Measurements from ENCODE around the gene PRKAG3. TPM values are rescaled to one million over a fixed set of nuclear protein-coding genes. Genes with fewer than 3 reads are reported as not detected.

PRKAG3 gene
- total and polyA plus RNA-seq, 2 donors (not counting 3 experiments of a cell fraction or from before 2014, with no cell fraction given): not detected

DNA sequence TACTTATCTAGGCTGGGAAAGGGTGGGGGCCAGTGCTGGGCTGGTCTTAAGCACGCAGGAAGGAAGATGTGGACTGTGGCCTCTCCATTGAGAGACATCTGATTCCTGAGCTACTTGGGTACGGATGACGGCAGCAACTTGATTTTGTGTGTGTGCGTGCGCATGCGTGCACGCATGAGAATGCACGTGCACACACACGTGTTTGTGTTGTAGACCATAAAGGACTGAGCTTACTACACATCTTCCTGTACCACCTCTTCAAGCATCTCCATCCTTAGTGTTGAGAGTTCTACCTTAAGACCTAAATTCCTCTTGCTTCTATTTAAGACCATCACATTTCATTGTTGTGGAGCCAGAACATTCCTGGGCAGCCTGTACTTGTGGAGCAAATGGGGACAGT lies 37.5 kb upstream of the PRKAG3 start:
- no peak overlapping the region for H3K4me2 ChIP-seq (ENCODE audit: insufficient read depth, low read length)
- no peaks in the 10 kb centered on the region for H3K9me3 ChIP-seq (replicated peaks; ENCODE audit: control insufficient read depth, insufficient read depth, low read length)
- H3K9ac ChIP-seq (replicated peaks; ENCODE audit: extremely low read depth, insufficient read depth, low read length): no peak overlapping the region
- POLR2A ChIA-PET: no interaction called here
- H3K4me3 ChIP-seq (replicated peaks in 1 of 3; ENCODE audit: insufficient read depth in 1 of 3, low read depth in 1 of 3, low read length in 3 of 3): no peak overlapping the region
- intact Hi-C loops (cut with micrococcal nuclease) (no loop called here), dilution Hi-C loops (cut with MboI; ENCODE audit: extremely low pct_ligation_motif_present, low sequenced_read_pairs) (no loop called here)
- FAIRE-seq (no peak), DNase-seq (ENCODE audit: low read depth, low spot score) (no peak)
- TF ChIP-seq JUN (IDR thresholded peaks at IDR 0.05; ENCODE audit: borderline replicate concordance, insufficient read depth, insufficient read length, low read depth) (no peak), MYC (IDR thresholded peaks at IDR 0.05; ENCODE audit: low read depth, low read length) (no peak)
- CTCF ChIA-PET: interaction anchor here (1.0 to 2.2 kb wide), 3 partner anchors 22 to 29 kb away, joined by 3 to 5 read pairs (median 3); no protein-coding TSS in a partner anchor
- H3K36me3 ChIP-seq (ENCODE audit: control insufficient read depth in 2 of 2, extremely low read depth in 1 of 2, insufficient read depth in 2 of 2, low read length in 2 of 2): no peaks in the 10 kb centered on the region
- H2AFZ ChIP-seq (ENCODE audit: low read depth, low read length): no peak overlapping the region
- H3K27ac ChIP-seq (ENCODE audit: insufficient read depth, low read depth, low read length): no peak overlapping the region
- H3K27me3 ChIP-seq (ENCODE audit: control insufficient read depth in 2 of 2, insufficient read depth in 2 of 2, low read length in 2 of 2): peaks cover 62 to 64% of the 10 kb centered on the region in 2 experiments
- H3K9me1 ChIP-seq (replicated peaks; ENCODE audit: control insufficient read depth, extremely low read depth, insufficient read depth, low read length): no peaks in the 10 kb centered on the region
- BruUV-seq (replicated peaks): no TSS peak
- H4K20me1 ChIP-seq (replicated peaks; ENCODE audit: control insufficient read depth, extremely low read depth, insufficient read depth, low read length): no peaks in the 10 kb centered on the region
- no peaks in the 10 kb centered on the region for H3K4me1 ChIP-seq (ENCODE audit: control insufficient read depth, extremely low read depth, insufficient read depth, low read length)
- H3K79me2 ChIP-seq (ENCODE audit: control insufficient read depth, insufficient read depth, low read length): no peaks in the 10 kb centered on the region

DNA sequence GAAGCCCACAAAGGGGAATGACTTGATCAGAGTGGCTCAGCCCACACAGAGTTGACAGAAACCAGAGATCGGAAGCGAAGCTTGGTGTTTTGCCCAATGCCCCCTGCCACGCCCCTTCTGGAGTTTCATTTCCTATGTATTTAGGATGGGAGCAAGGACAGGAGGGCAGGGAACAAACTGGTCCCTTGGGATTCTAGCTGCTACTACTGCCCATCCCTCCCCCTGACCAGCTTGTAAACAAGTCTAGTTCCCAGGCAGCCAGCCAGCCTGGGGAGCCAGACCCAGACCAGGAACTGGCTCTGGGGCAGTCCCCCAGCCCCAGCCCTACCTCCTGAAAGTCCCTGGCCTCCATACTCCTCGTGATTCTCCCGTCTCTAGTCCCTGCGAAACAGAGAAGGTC lies 36.3 kb upstream of the PRKAG3 start:
- H3K9ac ChIP-seq (replicated peaks; ENCODE audit: extremely low read depth, insufficient read depth, low read length): no peak overlapping the region
- no peaks in the 10 kb centered on the region for H3K79me2 ChIP-seq (ENCODE audit: control insufficient read depth, insufficient read depth, low read length)
- no peak overlapping the region for H3K4me2 ChIP-seq (ENCODE audit: insufficient read depth, low read length)
- ChIA-PET CTCF (interaction anchor here (1.4 kb wide), 1 partner anchor 9 kb away, joined by 6 read pairs; no protein-coding TSS in a partner anchor), POLR2A (no interaction called here)
- no peaks in the 10 kb centered on the region for H3K9me1 ChIP-seq (replicated peaks; ENCODE audit: control insufficient read depth, extremely low read depth, insufficient read depth, low read length)
- dilution Hi-C loops (cut with MboI; ENCODE audit: extremely low pct_ligation_motif_present, low sequenced_read_pairs): no loop called here
- peaks cover 50 to 58% of the 10 kb centered on the region in 2 experiments for H3K27me3 ChIP-seq (ENCODE audit: control insufficient read depth in 2 of 2, insufficient read depth in 2 of 2, low read length in 2 of 2)
- no peak for FAIRE-seq
- intact Hi-C loops (cut with micrococcal nuclease): no loop called here
- no peak overlapping the region for H2AFZ ChIP-seq (ENCODE audit: low read depth, low read length)
- H3K9me3 ChIP-seq (replicated peaks; ENCODE audit: control insufficient read depth, insufficient read depth, low read length): no peaks in the 10 kb centered on the region
- TF ChIP-seq GATA2 (IDR thresholded peaks at IDR 0.05; ENCODE audit: insufficient read depth, insufficient read length, low read depth, low read length): no peak
- TF ChIP-seq EZH2 (IDR thresholded peaks at IDR 0.05; ENCODE audit: borderline replicate concordance, low read depth, low read length, severe bottlenecking): no peak
- TF ChIP-seq, protein P1, sequence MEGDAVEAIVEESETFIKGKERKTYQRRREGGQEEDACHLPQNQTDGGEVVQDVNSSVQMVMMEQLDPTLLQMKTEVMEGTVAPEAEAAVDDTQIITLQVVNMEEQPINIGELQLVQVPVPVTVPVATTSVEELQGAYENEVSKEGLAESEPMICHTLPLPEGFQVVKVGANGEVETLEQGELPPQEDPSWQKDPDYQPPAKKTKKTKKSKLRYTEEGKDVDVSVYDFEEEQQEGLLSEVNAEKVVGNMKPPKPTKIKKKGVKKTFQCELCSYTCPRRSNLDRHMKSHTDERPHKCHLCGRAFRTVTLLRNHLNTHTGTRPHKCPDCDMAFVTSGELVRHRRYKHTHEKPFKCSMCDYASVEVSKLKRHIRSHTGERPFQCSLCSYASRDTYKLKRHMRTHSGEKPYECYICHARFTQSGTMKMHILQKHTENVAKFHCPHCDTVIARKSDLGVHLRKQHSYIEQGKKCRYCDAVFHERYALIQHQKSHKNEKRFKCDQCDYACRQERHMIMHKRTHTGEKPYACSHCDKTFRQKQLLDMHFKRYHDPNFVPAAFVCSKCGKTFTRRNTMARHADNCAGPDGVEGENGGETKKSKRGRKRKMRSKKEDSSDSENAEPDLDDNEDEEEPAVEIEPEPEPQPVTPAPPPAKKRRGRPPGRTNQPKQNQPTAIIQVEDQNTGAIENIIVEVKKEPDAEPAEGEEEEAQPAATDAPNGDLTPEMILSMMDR (IDR thresholded peaks at IDR 0.05; ENCODE audit: extremely low read depth in 1 of 2, insufficient read depth in 1 of 2, low read depth in 1 of 2, low read length in 2 of 2): no peak
- TF ChIP-seq POLR2A (IDR thresholded peaks at IDR 0.05; ENCODE audit: low read depth, low read length): no peak
- TF ChIP-seq, protein P2, sequence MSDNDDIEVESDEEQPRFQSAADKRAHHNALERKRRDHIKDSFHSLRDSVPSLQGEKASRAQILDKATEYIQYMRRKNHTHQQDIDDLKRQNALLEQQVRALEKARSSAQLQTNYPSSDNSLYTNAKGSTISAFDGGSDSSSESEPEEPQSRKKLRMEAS (IDR thresholded peaks at IDR 0.05; ENCODE audit: insufficient read depth, insufficient read length): no peak
- no peak for TF ChIP-seq MYC (IDR thresholded peaks at IDR 0.05; ENCODE audit: low read depth, low read length)
- TF ChIP-seq FOS (IDR thresholded peaks at IDR 0.05; ENCODE audit: borderline replicate concordance, insufficient read depth, low read length): no peak
- TF ChIP-seq POLR2AphosphoS5 (IDR thresholded peaks at IDR 0.05; ENCODE audit: insufficient read depth, low read depth, low read length): no peak
- no TSS peak for BruUV-seq (replicated peaks)
- no peaks in the 10 kb centered on the region for H3K4me1 ChIP-seq (ENCODE audit: control insufficient read depth, extremely low read depth, insufficient read depth, low read length)
- no peak overlapping the region for H3K27ac ChIP-seq (ENCODE audit: insufficient read depth, low read depth, low read length)
- H4K20me1 ChIP-seq (replicated peaks; ENCODE audit: control insufficient read depth, extremely low read depth, insufficient read depth, low read length): no peaks in the 10 kb centered on the region
- H3K36me3 ChIP-seq (ENCODE audit: control insufficient read depth in 2 of 2, extremely low read depth in 1 of 2, insufficient read depth in 2 of 2, low read length in 2 of 2): no peaks in the 10 kb centered on the region
- no peak for DNase-seq (ENCODE audit: low read depth, low spot score)
- H3K4me3 ChIP-seq (replicated peaks in 1 of 3; ENCODE audit: insufficient read depth in 1 of 3, low read depth in 1 of 3, low read length in 3 of 3): no peak overlapping the region

Data from endothelial cell of umbilical vein (primary cell).